T-helper 9 cell (primary cell): ENCODE data around the gene SLC6A12.

Experiments used
- DNase-seq: peaks from one replicate; pipeline ENCODE4 v3.0.0-alpha.2; 2020

Gene SLC6A12

GRCh38 chr12:213527-213932 is 427 bp downstream of the SLC6A12 start:
- no peak for DNase-seq

DNA sequence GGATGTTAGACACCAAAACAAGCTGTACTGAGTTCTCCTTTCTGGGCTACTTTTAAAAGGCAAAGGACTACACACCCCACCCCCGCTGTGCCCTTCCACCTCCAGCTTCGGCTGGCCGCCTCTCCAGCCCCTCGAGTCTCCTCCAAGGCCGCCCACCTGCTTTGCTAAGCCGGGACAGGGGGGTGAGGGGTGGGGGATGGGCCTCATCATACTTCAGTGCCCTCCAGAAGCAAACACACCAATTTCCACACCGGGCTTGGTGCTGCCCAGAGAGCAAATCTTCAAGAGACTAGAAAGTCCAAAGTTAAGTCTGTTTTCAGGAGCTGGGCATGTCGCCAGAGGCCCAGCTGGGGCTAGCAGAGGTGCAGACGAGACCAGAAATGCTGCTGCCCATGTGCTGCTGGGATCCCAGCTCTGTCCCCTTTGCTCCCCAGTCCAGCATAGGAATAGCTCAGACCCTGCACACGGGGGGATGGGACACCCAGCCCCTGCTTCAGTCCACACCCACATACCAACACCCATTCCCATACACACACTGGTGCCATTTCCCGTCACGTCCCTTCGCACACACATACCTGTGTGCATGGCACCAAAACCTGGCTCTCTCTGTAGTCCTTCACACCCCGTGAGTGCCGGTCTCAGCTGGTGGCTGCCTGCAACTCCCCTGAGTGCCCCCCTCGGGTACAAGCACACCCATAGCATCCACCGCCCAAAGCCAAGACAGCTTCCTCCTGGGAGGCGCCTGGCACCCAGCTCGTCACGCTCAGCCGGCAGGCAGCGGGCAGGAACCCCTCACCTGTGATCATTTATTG is 1.0 kb downstream of the SLC6A12 start:
- no peak for DNase-seq

DNA sequence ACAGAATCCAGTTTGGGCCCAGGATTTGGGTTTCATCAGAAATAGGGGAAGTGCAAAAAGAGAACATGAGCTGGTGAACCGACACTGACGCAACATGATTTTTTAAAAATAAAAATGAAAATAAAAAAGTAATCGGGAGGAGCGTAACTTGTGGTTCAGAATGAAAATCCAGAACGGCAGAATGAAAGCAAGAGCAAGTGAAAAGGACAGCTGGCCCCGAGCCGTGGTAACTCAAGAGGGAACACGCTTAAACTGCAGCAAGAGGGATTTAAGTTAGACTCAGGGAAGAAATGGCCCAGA is 1.6 kb downstream of the SLC6A12 start:
- DNase-seq = no peak

- no peak for DNase-seq
Observed at GRCh38 chr12:211639-212414, 2.1 kb downstream of the SLC6A12 start.

DNA sequence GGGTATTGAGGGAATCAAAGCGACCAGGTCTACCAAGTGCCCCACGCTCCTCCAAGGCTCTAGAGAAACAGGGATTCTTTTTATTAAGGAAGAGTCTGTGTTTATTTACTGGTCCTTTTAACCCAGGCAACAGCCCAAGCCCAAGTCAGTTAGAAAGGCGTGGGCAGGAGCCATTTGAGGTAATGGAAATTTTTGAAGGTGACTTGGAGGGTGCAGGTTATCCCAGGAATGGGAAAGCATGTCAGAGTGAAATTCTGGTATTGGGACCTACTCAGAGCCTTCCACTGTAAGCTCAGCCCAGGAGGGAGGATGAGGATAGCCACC is 2.9 kb downstream of the SLC6A12 start:
- DNase-seq = no peak

GRCh38 chr12:210277-211141 is 3.4 kb downstream of the SLC6A12 start:
- no peak for DNase-seq

GRCh38 chr12:209851-210250 is 4.1 kb downstream of the SLC6A12 start:
- no peak for DNase-seq

- DNase-seq = no peak
Observed at GRCh38 chr12:209246-209645, 4.7 kb downstream of the SLC6A12 start.

- DNase-seq = no peak
Observed at GRCh38 chr12:208813-209212, 5.1 kb downstream of the SLC6A12 start.

DNA sequence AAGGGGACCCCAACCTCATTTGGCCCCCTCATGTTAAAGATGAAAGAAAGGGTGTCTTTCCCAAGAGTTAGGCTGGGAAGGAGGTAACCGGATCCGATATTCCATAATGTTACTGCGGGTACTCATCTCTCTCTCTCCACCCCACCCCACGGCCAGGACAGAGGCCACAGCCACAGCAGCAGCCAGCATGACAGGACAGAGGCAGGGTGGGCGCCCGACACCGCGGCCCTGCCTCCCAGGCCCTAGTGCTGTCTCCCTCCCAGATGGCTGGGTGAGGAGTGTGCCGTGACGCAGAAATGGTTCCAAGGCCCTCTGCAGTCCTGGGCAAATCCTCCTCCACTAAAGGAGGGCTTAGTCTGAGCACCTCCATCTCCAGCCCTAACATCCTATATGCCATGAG is 6.2 kb downstream of the SLC6A12 start:
- no peak for DNase-seq

DNA sequence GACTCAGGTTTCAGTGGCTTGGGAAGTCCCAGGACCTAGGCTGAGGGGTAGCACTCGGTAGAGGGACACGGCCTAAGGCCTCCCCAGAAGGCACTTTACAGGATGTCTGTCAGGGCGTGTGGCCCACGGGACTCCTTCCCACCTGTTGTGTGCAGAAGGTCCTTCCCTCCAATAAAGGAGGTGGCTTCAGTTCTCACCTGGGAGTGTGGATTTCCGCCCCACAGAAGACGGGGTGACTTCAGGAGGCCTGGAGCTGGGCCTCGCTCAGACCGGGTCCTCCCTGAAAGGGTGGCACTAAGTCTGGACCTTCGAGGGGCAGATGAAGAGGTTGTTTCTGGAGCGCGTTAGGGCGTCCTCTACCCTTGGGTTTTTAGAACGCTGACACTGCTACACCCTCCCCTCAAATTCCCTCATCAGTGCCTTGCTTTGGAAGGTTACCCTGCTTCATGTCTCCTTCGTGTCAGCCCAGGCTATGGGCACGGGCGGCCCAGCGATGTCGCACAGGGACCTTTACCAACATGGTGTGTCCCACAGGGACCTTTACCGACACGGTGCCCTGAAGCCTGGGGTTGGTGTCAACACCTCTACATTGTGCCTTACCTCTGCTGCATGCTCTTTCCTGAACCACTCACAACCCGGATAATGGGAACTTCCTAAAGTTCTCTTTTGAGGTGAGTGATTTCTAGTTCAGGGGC is 7.1 kb downstream of the SLC6A12 start:
- no peak for DNase-seq

- DNase-seq = no peak
Observed at GRCh38 chr12:205026-205425, 8.9 kb downstream of the SLC6A12 start.

DNA sequence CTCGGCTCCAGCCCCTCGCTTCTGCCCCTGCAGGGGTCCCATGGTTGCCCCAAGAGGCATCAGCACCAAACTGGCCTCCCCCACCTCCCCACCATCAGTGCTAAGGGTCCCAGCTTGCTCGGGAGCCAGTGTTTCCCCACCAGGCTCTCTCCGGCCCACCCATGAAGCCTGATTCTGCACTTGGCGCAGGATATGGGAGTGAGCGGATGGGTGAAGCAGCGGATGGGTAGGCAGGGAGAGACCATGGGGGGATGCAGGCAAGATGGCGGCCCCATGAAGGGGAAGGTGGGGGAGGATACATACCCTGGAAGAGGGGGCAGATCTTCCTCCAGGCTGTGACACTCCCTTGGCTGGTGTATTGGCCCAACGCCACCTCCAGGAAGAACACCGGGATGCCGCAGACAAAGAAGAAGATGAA is 9.7 kb downstream of the SLC6A12 start:
- DNase-seq = no peak

DNA sequence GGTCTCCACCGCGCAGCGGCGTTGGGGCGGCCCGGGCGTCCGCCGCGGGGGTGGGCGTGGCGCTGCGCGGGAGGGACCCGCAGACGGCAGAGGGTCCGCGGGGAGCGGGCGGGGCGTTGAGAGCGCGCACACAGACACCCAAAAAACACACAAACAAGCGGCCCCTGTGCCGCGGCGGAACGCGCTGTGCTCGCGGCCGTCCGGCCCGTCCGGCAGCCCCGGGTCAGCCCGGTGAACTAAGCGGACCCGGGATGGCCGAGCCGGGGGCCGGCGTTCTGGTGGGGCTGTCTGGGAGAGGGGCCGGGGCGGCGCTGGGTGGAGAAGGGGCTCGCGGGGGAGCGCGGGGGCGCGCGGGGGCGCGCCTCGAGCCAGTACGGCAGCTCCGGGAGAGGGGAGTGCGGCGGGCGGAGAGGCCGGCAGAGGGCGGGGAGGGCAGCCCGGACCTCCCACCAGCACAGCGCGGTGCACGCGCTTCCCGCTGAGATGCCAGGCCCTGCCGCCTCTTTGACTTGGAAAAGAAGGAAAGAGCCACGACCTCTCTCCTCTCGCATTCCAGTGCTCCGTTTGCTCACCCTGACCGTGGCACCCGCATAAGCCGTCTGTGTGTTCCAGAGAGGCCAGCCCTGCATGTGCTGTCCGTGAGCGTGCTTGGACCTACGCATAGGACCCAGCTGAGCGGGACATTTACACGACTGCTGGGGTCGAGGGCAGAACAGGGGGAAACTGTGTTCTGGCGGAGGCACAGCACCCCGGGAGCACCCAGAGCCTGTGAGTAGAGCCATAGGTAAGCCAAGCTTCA is 10.3 kb downstream of the SLC6A12 start:
- no peak for DNase-seq

DNA sequence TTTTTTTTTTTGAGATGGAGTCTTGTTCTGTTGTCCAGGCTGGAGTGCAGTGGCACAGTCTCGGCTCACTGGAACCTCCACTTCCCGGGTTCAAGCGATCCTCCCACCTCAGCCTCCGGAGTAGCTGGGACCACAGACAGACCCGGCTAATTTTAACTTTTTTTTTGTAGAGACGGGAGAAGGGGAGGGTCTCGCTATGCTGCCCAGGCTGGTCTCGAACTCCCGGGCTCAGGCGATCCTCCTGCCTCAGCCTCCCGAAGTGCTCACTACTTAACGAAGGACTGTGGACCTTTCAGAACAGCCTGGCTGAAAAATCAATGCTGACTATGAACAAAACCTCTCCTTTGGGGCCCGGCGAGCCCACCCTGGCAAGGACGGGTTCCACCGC is 10.9 kb downstream of the SLC6A12 start:
- DNase-seq = no peak

DNA sequence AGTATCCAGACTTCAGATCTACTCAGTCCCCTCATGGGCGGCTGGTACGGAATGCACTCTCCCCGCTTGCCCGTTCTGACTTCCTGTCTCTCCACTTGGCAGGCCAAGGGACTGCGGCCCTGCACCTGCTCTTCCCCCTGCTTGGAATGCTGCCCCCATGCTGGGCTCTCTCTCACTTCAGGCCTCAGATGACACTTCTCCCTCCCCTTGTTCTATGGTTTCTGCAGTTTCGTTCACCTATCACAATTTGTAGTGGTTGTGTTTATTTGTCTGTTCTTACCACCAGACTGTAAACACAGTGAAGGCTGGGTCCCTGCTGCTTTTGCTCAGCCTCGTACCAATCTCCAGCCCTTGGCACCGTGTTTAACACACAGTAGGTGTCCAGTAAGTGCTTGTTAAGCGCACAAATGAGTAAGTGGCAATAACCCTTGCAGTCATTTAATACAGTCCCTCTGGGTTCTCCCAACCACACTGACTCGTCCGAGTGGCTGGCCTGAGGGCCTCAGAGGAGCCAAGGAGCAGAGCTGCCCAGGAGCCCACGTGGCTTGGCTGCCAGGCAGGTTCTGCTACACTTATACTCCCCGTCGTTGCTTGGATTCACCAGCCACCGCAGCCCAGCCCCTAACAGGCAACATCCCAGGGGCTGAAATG is 11.8 kb downstream of the SLC6A12 start:
- DNase-seq = no peak

DNA sequence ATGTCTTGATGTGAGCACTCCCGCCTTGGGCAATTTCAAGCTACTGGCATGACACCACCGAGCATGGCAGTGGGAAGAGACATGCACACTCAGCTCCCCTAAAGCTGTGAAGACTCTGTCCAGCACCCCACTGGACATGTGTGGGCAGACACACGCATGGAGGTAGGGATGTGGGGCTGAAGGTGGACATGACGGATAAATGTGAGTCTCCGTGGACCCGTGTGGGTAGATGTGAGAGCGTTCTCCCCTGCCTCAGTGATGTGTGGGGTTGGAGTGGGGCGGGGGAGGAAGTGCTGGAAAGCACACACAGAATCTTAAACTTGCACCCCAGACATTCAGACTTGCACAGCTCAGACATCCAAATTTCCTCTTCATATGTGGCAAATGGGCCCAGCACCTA is 12.6 kb downstream of the SLC6A12 start:
- no peak for DNase-seq

DNA sequence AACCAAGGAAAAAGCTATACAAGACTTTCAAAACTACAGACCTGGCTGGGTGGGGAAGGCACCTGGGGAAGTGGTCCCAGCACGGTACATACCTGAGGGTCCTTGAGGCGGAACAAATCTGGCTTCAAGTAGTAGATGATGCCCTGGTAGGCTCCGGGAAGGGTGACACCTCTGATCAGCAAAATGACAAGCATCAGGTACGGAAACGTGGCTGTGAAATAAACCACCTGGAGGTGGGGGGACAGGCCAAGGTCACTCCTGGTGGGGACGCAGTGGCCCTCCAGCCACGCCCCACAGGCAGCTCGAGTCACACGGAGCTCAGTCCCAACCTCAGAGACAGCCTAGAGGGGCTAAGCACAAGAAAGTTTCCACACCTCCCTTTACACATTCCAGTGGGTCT is 15.3 kb downstream of the SLC6A12 start:
- DNase-seq = no peak

DNA sequence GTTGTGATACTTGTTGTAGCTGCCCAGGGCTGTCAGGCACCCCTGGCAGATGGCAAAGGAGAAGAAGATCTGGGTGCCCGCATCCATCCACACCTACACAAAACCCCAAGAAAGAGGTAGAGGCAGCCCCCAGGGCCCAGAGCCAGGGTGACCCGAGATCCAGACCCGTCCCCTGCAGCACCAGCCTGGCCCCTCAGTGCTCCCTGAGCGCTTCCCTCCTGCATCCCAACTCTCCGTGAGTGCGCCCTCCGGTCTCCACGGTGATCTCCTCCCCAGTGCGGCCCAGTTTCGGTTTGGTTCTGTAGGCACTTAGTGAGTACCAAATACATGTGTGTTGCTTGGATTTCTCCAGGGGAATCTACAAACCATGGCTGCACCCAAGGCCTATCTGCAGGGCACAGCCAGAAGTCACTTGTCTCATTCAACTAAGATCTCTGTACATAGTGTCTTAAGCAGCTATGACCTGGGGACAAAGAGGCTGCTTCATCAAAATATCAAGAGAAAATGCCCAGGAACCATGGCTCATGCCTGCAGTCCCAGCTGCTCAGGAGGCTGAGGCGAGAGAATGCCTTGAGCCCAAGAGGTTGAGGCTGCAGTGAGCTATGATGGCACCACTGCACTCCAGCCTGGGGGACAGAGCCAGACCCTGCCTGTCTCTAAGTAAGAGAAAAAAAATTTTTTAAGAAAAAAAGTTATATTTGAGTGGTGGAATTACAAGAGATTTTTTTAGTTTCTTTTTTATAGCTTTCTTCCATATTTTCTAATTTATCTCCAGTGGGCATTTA is 15.9 kb downstream of the SLC6A12 start:
- DNase-seq = no peak

DNA sequence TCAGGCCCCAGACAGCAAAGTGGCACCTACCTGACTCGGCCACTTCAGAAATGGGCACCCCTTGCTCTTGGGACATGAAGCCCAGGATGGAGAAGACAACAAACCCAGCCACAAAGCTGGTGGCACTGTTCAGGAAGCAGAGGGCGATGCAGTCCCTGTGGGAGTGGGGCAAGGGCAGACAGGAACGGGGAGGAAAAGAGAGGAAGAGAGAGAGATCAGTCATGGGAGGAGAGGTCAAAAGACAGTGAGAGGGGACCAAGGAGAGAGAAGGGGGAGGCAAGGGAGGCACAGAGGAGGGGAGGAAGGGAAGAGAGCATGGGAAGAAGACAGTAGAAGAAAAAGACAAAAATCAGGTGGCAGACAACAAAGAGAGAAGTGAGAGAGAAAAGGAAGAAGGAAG is 16.6 kb downstream of the SLC6A12 start:
- DNase-seq = no peak

DNA sequence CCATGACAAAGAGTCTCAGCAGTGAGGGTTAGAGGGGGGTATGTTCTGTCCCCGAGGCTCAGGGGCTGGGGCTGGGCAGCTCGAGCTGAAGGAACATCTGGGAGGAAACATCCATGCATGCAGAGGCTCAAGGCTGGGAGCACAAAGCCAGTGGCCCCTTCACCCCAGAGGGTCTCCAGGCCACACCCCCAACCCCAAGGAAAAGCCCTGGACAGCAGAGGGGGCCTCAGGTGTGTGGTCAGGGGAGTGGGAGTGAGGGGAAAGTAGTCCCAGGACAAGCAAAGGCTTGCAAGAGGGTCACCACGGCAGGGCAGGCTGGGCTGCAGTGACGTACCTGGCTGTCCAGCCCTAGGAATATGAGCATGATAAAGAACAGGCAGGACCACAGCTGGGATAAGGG is 17.5 kb downstream of the SLC6A12 start:
- DNase-seq = no peak
